Trophoblast cell (in vitro differentiated cells and primary cell): ENCODE data around the gene RAB27B.

Source experiments
- DNase-seq, 2 donors: peaks; one replicate each; pipeline ENCODE4 v3.0.0-alpha.2; 2016
- H2AFZ ChIP-seq: 2 replicates; pipeline ENCODE4 v1.6.1; 2013; ENCODE audit warnings: low read length, moderate library complexity, mild to moderate bottlenecking; ENCODE audit not compliant: insufficient read depth, poor library complexity
- H2AK5ac ChIP-seq: 2 replicates; pipeline ENCODE4 v1.6.1; 2013; ENCODE audit warnings: mild to moderate bottlenecking, low read length
- H2BK120ac ChIP-seq: 2 replicates; pipeline ENCODE4 v1.6.1; 2013; ENCODE audit warnings: low read length, mild to moderate bottlenecking, moderate library complexity; ENCODE audit not compliant: insufficient read depth, poor library complexity
- H2BK12ac ChIP-seq: 2 replicates; pipeline ENCODE4 v1.6.1; 2013; ENCODE audit warnings: mild to moderate bottlenecking, low read length, moderate library complexity
- H2BK5ac ChIP-seq: 2 replicates; pipeline ENCODE4 v1.6.1; 2013; ENCODE audit warnings: low read length, low read depth, moderate library complexity, mild to moderate bottlenecking; ENCODE audit not compliant: poor library complexity
- H3K14ac ChIP-seq: 2 replicates; pipeline ENCODE4 v1.6.1; 2013; ENCODE audit warnings: mild to moderate bottlenecking, low read length
- H3K18ac ChIP-seq: 2 replicates; pipeline ENCODE4 v1.6.1; 2013; ENCODE audit warnings: mild to moderate bottlenecking, low read length
- H3K23ac ChIP-seq: 2 replicates; pipeline ENCODE4 v1.6.1; 2013; ENCODE audit warnings: low read length
- H3K27ac ChIP-seq: 2 replicates; pipeline ENCODE4 v1.5.1; 2013; ENCODE audit warnings: low read depth, mild to moderate bottlenecking, inconsistent platforms, low read length, moderate library complexity
- H3K27me3 ChIP-seq: 2 replicates; pipeline ENCODE4 v1.6.1; 2013; ENCODE audit warnings: inconsistent platforms, mild to moderate bottlenecking, low read length, moderate library complexity; ENCODE audit not compliant: insufficient read depth
- H3K36me3 ChIP-seq, 2 experiments: 1 replicate in 1 of 2; 2 replicates in 1 of 2; pipeline ENCODE4 v1.6.1; 2013; ENCODE audit warnings: low read length in 2 of 2, mild to moderate bottlenecking in 2 of 2, moderate library complexity in 1 of 2; ENCODE audit not compliant: insufficient read depth in 2 of 2, control insufficient read depth in 1 of 2
- H3K4ac ChIP-seq: 2 replicates; pipeline ENCODE4 v1.6.1; 2013; ENCODE audit warnings: low read depth, mild to moderate bottlenecking, low read length, moderate library complexity
- H3K4me1 ChIP-seq, 2 experiments: 1 replicate in 1 of 2; 2 replicates in 1 of 2; pipeline ENCODE4 v1.6.1; 2013; ENCODE audit warnings: low read length in 2 of 2, mild to moderate bottlenecking in 2 of 2, moderate library complexity in 1 of 2; ENCODE audit not compliant: insufficient read depth in 2 of 2, control insufficient read depth in 1 of 2
- H3K4me2 ChIP-seq: 2 replicates; pipeline ENCODE4 v1.6.1; 2013; ENCODE audit warnings: inconsistent platforms, mild to moderate bottlenecking, low read length, moderate library complexity
- H3K4me3 ChIP-seq: 2 replicates; pipeline ENCODE4 v1.5.1; 2013; ENCODE audit warnings: mild to moderate bottlenecking, low read depth, low read length, inconsistent platforms
- H3K79me1 ChIP-seq: one replicate; pipeline ENCODE4 v1.6.1; 2013; ENCODE audit warnings: low read length
- H3K79me2 ChIP-seq: 2 replicates; pipeline ENCODE4 v1.6.1; 2013; ENCODE audit warnings: low read length, mild to moderate bottlenecking; ENCODE audit not compliant: control insufficient read depth, insufficient read depth, poor library complexity
- H3K9ac ChIP-seq: 2 replicates; pipeline ENCODE4 v1.6.1; 2013; ENCODE audit warnings: mild to moderate bottlenecking, low read length
- H3K9me3 ChIP-seq: 2 replicates; pipeline ENCODE4 v1.6.1; 2013; ENCODE audit warnings: low read depth, mild to moderate bottlenecking, control low read depth, inconsistent platforms, low read length; ENCODE audit not compliant: insufficient read depth
- H4K12ac ChIP-seq: 2 replicates; pipeline ENCODE4 v1.6.1; 2013; ENCODE audit warnings: low read depth, mild to moderate bottlenecking, low read length, moderate library complexity
- H4K8ac ChIP-seq: 2 replicates; pipeline ENCODE4 v1.6.1; 2013; ENCODE audit warnings: low read depth, mild to moderate bottlenecking, low read length, moderate library complexity
- H4K91ac ChIP-seq: one replicate; pipeline ENCODE4 v1.6.1; 2013; ENCODE audit warnings: low read depth, mild to moderate bottlenecking, low read length, moderate library complexity
- WGBS: extraction: QIAGEN DNeasy Blood & Tissue Kit; methylation state at CpG from one replicate; pipeline ENCODE4 v1.1.7; 2013; ENCODE audit warnings: missing lambda C conversion rate; ENCODE audit not compliant: insufficient read length, insufficient coverage; ENCODE audit errors: extremely low coverage; 5-methylcytosine and 5-hydroxymethylcytosine counted together

The RAB27B gene

GRCh38 chr18:54888933-54889332 is 60.7 kb downstream of the RAB27B start:
- H3K4me3 ChIP-seq, result no peak overlapping the region
- H3K9ac ChIP-seq, result no peak overlapping the region
- H3K14ac ChIP-seq, result no peak overlapping the region
- H3K79me1 ChIP-seq, result no peaks in the 10 kb centered on the region
- H3K27me3 ChIP-seq, result no peaks in the 10 kb centered on the region
- no peaks in the 10 kb centered on the region for H3K4me1 ChIP-seq
- no peaks in the 10 kb centered on the region for H3K9me3 ChIP-seq
- no peak overlapping the region for H3K4me2 ChIP-seq
- no peak overlapping the region for H2BK12ac ChIP-seq
- no peak overlapping the region for H2BK120ac ChIP-seq
- no peak overlapping the region for H3K27ac ChIP-seq
- no peak overlapping the region for H4K12ac ChIP-seq
- no peak overlapping the region for H4K91ac ChIP-seq
- no peak overlapping the region for H2AK5ac ChIP-seq
- no peak overlapping the region for H4K8ac ChIP-seq
- H2AFZ ChIP-seq, result no peak overlapping the region
- H3K23ac ChIP-seq, result no peak overlapping the region
- WGBS, result no CpG with 5 or more reads among the region's 2 CpGs
- no peak for DNase-seq
- H3K18ac ChIP-seq, result no peak overlapping the region
- H3K36me3 ChIP-seq, result no peaks in the 10 kb centered on the region
- no peak overlapping the region for H2BK5ac ChIP-seq
- H3K79me2 ChIP-seq, result no peaks in the 10 kb centered on the region
- no peak overlapping the region for H3K4ac ChIP-seq

- Histone ChIP-seq H2AFZ (no peak overlapping the region), H2AK5ac (no peak overlapping the region), H4K91ac (no peak overlapping the region), H3K79me1 (no peaks in the 10 kb centered on the region), H2BK5ac (no peak overlapping the region), H3K4me1 (no peaks in the 10 kb centered on the region), H3K23ac (no peak overlapping the region), H3K79me2 (no peaks in the 10 kb centered on the region), H3K4me3 (no peak overlapping the region), H3K4me2 (no peak overlapping the region), H2BK12ac (no peak overlapping the region), H3K4ac (no peak overlapping the region), H4K8ac (no peak overlapping the region), H3K9ac (no peak overlapping the region), H3K27me3 (no peaks in the 10 kb centered on the region), H3K36me3 (no peaks in the 10 kb centered on the region), H3K9me3 (no peaks in the 10 kb centered on the region), H4K12ac (no peak overlapping the region), H3K18ac (no peak overlapping the region), H2BK120ac (no peak overlapping the region), H3K14ac (no peak overlapping the region), H3K27ac (no peak overlapping the region)
- DNase-seq, result no peak
These were observed 71.2 kb downstream of the RAB27B start for GRCh38 chr18:54899500-54899899.

- 100% methylated on average over 1 of the region's 2 CpGs for WGBS
- Histone ChIP-seq H3K4ac (no peak overlapping the region), H2BK5ac (no peak overlapping the region)
These were observed 72.0 kb downstream of the RAB27B start for GRCh38 chr18:54900290-54900689.

GRCh38 chr18:54904581-54904980 is 76.3 kb downstream of the RAB27B start:
- Histone ChIP-seq H4K12ac (no peak overlapping the region), H2BK12ac (no peak overlapping the region), H3K9ac (no peak overlapping the region), H4K8ac (no peak overlapping the region), H3K4me2 (no peak overlapping the region), H3K27me3 (no peaks in the 10 kb centered on the region), H2AK5ac (no peak overlapping the region), H3K23ac (no peak overlapping the region), H2AFZ (no peak overlapping the region), H2BK120ac (no peak overlapping the region), H3K18ac (no peak overlapping the region), H3K27ac (no peak overlapping the region), H3K14ac (no peak overlapping the region), H3K79me2 (no peaks in the 10 kb centered on the region), H3K9me3 (no peaks in the 10 kb centered on the region), H3K4ac (no peak overlapping the region), H4K91ac (no peak overlapping the region), H3K4me3 (no peak overlapping the region), H3K36me3 (no peaks in the 10 kb centered on the region), H3K4me1 (peaks cover 10 to 14% of the 10 kb centered on the region in 2 experiments), H3K79me1 (peaks cover 5% of the 10 kb centered on the region), H2BK5ac (no peak overlapping the region)
- DNase-seq, result peak; percentile 48 to 88
- WGBS, result no CpG with 5 or more reads among the region's 2 CpGs

More at GRCh38 chr18:54900290-54900689, 72.0 kb downstream of the RAB27B start:
- no peaks in the 10 kb centered on the region for H3K79me1 ChIP-seq
- no peaks in the 10 kb centered on the region for H3K36me3 ChIP-seq
- peak in 1 of 2 donors; percentile 26 for DNase-seq
- H2AFZ ChIP-seq, result no peak overlapping the region
- no peaks in the 10 kb centered on the region for H3K79me2 ChIP-seq
- no peak overlapping the region for H4K8ac ChIP-seq
- H3K27ac ChIP-seq, result no peak overlapping the region
- H3K4me2 ChIP-seq, result no peak overlapping the region
- H3K27me3 ChIP-seq, result no peaks in the 10 kb centered on the region
- no peak overlapping the region for H3K9ac ChIP-seq
- H4K12ac ChIP-seq, result no peak overlapping the region
- no peak overlapping the region for H2BK12ac ChIP-seq
- H3K9me3 ChIP-seq, result no peaks in the 10 kb centered on the region
- no peak overlapping the region for H3K14ac ChIP-seq
- H2AK5ac ChIP-seq, result no peak overlapping the region
- no peak overlapping the region for H3K4me3 ChIP-seq
- H4K91ac ChIP-seq, result no peak overlapping the region
- H3K23ac ChIP-seq, result no peak overlapping the region
- no peak overlapping the region for H2BK120ac ChIP-seq
- no peak overlapping the region for H3K18ac ChIP-seq
- H3K4me1 ChIP-seq, result peaks cover 3 to 4% of the 10 kb centered on the region in 2 experiments
